Measurements from ENCODE around the gene SIKE1.
"Not testable (repeated sequence)": the region's sequence is repeated elsewhere in the genome, so short reads cannot be mapped to it uniquely, and the experiment has no call there.

Gene SIKE1
- 60.3 to 73.4 (median 61.9) reads per million in 4 donors for total RNA-seq

DNA sequence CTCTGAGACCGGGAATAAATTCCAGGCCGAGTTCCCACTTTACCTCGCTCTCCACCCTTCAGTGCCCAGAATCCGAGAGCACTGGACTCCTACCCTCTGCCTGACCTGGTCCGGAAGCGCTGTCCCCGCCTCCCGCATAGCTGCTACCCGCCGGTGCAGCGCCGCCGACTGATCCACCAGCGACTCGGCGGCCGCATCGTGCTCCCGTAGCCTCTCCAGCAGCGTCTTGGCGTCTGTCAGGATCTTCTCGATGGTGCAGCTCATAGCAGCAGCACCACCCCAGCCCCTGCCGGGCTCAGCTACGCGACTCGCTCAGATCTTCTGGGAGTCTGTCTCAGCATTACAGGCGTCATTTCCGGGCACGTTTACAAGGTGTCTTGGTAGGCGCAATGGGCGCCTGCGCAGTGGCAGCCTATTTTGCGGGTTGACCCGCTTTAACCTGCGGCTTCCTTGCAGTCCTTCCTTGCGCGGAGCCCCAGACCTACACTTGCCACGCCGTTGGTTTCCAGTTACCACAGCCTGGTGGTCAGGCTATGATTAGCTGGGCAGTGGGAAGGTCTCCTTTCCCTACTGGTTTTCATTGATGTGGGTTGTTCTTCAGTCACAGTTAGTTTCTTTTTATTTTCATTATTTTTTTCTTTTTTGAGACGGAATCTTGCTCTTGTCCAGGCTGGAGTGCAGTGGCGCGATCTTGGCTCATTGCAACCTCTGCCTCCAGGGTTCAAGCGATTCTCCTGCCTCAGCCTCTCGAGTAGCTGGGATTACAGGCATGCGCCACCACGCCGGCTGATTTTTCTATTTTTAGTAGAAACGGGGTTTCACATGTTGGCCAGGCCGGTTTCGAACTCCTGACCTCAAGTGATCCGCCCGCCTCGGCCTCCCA lies at the start of gene SIKE1:
Gene SIKE1, minus strand, starts transcription at position 342 of the 883 bp plus-strand sequence. Its CDS starts 78 bp downstream, at position 264.
- peak; percentile 88 to 96 (median 93) for DNase-seq

DNA sequence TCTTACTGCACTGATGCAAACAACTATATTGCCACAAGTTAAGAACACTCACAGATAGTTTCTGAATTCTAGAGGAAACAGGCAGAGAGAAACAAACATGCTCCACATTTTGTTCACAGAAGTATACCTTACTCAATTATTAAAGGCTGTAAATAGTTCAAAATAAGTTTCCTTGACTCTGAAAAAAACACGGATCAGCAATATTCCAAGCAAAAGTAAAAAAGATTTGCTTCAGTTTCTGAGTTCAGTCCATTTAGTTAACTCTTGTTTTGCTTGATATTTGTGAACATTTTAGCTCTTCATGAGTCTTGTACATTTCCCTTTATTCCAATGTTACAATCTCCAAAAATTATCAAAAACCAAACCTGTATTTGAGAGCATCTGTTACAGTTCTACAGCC lies 49.6 kb upstream of the SIKE1 start:
- not testable (repeated sequence) for DNase-seq

DNA sequence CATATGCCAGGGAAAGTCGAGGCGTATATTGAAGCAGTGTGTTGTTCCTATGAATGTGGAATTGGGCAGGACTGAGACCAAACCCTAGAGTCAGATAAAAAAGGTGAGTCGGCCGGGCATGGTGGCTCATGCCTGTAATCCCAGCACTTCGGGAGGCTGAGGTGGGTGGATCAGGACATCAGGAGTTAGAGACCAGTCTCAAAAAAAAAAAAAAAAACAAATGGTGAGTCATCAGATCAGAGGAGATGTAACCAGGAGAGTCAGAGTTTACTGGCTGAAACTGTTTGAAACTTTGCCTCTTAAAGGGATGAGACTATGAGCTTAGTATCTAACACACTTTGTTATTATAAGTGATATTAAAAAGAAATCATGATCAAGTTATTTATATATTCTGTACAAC lies 47.8 kb upstream of the SIKE1 start:
- DNase-seq = no peak

DNA sequence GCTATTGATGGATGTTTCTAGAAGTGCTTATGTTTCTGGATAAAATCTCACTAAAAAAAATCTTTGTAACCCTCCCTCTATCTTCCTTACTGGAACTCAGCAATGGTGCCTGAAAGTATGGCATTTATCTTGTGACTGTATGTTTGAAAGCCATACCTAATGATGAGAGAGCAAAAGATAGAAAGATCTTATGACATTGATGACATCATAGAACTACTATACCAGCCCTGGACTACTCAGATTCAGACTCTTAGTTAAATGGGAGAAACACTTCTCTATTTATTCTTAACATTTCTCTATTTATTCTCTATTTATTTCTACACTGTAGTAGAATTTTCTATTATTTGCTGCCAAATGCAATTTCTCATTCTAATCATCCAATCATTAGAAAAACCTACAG lies 41.5 kb upstream of the SIKE1 start:
- DNase-seq = no peak

DNA sequence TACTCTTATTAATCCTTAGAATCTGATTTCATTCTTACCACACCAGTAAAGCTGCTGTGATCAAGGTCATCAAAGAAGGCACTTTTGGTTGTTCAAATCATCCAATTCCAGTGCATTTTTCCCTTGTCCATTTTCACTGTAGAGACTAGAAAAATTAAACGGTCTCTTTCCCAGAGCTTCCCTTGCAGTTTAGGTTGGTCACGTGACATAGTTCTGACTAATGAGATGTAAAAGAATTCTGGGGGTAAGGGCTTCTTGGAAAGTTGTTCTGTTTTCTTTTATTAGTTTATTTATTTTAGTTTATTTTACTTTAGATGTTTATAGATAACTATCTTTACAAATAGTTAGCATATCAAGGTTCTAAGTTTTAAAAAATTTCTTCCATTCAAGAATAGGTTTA lies 39.9 kb upstream of the SIKE1 start:
- no peak for DNase-seq

DNA sequence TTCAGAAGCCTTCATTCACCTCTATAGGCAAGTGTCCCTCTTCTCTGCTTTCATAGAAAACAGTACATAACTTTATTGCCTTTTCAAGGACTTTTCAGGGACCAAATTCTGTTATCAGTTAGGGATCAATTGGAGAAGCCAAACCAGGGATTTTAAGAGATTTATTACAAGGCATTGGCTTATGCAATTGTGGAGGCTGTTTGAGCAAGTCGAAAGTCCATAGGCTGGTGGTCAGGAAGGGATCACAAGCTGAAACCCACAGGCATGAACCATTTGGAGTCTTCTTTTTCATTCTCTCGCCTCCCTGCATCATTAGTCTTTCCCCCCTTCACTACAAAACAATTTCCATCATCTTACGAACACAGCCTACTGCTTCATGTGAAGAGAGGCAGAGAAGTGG lies 39.4 kb upstream of the SIKE1 start:
- DNase-seq = no peak

DNA sequence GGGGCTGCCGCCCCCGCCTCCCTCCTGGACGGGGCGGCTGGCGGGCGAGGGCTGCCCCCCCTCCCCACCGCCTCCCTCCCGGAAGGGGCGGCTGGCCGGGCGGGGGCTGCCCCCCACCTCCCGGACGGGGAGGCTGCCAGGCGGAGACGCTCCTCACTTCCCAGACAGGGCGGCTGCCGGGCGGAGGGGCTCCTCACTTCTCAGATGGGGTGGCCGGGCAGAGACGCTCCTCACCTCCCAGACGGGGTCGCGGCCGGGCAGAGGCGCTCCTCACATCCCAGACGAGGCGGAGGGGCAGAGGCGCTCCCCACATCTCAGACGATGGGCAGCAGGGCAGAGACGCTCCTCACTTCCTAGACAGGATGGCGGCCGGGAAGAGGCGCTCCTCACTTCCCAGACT lies 24.0 kb upstream of the SIKE1 start:
- not testable (repeated sequence) for DNase-seq

DNA sequence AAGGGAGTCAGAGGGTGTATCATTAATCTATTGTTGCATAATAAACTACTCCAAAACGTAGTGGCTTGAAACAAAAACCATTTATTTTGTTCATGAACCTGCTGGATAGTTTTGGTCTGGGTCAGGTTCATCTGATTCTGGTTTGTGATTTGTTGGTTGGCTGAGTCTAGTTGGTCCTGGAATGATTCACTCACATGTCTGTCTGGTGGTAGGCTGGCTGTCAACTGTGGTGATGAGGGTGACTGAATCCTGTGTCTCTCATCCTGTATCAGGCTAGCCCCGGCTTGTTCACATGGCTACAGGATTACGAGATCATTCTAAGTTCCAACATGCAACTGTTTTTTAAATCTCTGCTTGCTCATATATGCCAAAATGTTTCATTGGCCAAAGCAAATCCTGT lies 22.5 kb upstream of the SIKE1 start:
- no peak for DNase-seq

DNA sequence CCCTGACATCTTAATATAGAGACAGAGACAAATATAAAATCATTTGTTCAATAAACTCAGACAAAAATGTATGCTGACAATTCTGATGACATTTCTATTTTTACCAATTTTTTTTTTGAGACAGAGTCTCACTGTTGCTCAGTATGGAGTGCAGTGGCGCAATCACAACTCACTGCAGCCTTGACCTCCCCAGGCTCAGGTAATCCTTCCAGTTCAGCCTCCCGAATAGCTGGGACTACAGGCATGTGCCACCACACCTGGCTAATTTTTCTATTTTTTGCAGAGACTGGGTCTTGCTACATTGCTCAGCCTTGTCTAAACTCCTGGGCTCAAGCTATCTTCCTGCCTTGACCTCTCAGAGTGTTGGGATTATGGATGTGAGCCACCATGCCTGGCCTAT lies 13.6 kb upstream of the SIKE1 start:
- DNase-seq = no peak

DNA sequence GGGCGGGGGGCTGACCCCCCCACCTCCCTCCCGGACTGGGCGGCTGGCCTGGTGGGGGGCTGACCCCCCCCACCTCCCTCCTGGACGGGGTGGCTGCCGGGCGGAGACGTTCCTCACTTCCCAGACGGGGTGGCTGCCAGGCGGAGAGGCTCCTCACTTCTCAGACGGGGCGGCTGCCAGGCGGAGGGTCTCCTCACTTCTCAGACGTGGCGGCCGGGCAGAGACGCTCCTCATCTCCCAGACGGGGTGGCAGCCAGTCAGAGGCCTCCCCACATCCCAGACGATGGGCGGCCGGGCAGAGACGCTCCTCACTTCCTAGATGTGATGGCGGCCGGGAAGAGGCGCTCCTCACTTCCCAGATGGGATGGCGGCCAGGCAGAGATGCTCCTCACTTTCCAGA lies 10.1 kb upstream of the SIKE1 start:
- DNase-seq = not testable (repeated sequence)

DNA sequence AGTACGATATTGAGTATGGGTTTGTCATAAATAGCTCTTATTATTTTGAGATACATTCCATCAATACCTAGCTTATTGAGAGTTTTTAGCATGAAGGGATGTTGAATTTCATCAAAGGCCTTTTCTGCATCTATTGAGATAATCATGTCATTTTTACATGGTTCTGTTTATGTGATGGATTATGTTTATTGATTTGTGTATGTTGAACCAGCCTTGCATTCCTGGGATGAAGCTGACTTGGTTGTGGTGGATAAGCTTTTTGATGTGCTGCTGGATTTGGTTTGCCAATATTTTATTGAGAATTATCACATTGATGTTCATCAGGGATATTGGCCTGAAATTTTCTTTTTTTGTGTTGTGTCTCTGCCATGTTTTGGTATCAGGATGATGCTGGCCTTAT lies 6.0 kb upstream of the SIKE1 start:
- DNase-seq = not testable (repeated sequence)

DNA sequence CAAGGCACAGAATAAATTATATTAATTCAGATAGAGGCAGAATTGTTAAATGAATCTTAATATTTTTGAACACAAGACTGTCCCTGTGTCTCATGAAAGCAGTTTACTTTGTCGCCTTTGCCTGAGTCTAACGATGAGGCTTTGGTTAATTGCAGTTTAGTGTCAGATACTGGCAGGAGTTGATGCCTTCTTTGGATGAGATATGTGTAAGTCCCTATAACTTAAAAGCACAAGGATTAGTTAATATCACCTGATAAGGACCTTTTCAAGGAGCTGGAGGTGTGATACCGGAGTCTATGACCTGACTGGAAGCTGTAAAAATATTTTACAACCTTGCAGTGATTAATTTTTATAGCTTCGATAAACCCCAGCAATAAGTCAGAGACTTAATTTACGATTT lies 2.0 kb upstream of the SIKE1 start:
- DNase-seq = no peak

DNA sequence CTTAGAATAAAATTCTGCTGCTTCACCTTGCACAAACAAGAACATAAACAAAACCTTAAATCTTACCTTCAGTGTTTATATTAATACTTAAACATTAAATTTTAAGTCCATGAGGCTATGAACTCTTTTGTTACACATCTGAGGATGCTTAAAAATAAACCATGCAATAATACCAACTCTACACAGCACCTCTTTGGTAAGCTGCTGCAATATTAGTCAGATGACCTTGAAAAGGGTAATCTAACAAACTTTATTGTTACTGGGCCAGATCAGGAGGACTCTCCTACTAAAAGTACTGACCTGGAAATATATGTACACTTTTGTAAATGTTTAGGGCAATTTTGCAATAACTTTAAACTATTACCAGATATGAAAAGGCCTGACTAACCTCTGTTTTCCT lies 763 bp downstream of the SIKE1 start:
- DNase-seq = no peak

DNA sequence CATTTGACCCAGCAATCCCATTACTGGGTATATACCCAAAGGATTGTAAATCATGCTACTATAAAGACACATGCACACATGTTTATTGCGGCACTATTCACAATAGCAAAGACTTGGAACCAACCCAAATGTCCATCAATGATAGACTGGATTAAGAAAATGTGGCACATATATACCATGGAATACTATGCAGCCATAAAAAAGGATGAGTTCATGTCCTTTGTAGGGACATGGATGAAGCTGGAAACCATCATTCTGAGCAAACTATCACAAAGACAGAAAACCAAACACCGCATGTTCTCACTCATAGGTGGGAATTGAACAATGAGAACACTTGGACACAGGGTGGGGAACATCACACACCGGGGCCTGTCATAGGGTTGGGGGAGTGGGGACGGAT lies 3.8 kb downstream of the SIKE1 start:
- not testable (repeated sequence) for DNase-seq

DNA sequence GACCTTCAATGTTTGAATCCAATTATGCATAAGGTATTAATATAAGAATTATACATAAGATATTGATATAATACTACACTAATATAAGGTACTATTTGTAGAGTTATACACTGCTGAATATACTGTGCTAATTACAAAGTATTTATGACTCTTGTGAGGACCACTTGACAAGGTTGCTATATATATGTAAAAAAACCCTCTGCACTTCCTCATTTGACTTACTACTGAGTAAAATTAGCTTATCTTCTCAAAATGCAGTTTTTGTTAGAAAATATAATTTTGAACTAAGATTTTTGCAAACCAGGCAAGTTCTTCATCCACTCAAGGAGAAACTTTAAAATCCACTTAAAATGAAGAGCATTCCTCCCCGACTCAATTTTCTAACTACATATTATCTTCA lies 8.5 kb downstream of the SIKE1 start:
- no peak for DNase-seq

DNA sequence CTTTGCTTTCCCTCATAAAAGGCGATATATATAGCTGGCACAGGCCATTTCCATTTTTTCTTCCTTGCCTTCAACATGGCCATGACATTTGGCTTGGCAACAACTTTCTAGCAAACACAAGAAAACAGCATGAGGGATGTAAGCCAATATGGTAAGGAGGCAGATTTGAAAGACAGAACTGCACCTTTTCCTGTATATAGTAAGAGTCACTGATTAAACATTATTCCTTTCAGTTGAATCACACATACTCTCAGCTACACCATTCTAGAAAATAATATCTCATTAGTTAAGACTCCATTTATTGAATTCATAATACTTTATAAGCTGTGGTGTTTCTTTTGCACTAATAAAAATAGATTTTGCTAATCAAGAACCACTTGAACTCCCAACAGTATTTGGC lies 9.5 kb downstream of the SIKE1 start:
- no peak for DNase-seq

DNA sequence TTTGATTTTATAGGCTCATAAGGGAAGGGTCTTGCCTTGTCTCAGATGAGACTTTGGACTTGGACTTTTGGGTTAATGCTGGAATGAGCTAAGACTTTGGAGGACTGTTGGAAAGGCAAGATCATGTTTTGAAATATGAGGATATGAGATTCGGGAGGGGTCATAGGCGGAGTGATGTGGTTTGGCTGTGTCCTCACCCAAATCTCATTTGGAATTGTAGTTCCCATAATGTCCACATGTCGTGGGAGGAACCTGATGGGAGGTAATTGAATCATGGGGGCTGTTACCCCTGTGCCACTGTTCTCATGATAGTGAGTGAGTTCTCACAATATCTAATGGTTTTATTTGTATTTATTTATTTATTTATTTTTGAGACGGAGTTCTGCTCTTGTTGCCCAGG lies 15.8 kb downstream of the SIKE1 start:
- DNase-seq = no peak

DNA sequence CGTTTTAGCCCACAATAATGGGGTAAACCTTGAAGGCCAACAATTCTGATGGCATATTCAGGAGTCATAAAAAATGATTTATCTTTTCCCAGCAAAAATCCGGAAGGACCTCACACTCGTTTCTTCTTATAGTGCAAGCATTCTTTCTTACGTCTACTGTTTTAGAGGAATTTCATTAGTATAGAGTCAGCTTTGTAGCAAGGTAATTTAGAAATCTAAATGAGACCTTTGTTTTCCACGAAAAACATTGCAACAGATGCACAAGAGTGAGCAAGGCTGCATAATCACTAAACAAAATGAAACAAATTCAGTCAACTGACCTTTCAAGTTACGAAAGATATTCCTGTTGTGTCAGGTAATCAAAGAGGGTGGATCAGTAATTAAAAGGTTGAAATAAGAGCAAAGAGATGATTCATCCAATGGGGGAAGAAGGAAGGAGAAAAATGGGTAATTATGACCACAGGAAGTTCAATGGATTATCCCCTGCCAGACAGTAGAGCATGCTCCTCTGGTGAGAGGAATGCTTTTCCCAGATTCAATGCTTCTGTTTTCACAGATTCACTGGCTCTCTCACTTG lies 22.1 kb downstream of the SIKE1 start:
- no peak for DNase-seq

DNA sequence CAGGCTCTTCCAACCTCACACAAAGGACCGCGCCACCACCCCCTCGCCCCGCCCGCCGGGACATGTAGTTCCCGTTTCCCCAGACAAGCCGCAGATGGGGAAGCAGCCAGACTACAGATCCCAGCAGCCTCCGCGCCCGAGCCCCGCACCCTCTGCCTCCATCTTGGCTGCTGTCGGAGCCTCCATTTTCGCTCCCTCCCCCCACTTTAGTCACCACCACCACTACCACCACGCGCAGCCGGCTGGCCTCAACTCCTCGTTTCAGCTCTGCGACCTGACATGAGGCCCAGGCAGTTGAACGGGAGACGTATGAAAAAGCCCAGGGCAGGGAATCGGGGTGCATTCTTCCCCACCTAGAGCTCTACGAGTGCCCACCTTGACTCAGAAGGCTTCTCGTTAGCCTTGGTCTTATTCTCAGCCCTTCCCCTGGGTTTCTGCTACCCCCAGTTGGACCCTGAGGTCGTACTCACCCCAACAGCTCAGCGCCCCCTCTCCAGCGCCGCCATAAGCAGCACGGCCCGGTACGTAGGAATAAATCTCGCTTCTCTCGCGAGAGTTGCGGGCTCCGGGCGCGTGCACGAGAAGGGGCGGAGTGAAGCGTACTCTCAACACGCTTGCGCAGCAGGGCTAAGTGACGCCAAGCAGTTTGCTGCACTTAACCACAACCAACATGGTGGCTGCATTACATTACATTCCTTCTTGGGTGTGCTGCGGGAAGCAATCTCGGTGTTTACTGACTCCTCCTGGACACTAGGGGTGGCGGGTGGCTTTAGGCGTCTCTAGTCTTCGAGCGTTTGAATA lies 22.8 kb downstream of the SIKE1 start, which contains the start of gene CSDE1:
Gene CSDE1, minus strand, starts transcription at position 530 of the 801 bp plus-strand sequence. CDS start 18,094 bp downstream, outside the sequence.
- DNase-seq = peak; percentile 93 to 97 (median 95)

DNA sequence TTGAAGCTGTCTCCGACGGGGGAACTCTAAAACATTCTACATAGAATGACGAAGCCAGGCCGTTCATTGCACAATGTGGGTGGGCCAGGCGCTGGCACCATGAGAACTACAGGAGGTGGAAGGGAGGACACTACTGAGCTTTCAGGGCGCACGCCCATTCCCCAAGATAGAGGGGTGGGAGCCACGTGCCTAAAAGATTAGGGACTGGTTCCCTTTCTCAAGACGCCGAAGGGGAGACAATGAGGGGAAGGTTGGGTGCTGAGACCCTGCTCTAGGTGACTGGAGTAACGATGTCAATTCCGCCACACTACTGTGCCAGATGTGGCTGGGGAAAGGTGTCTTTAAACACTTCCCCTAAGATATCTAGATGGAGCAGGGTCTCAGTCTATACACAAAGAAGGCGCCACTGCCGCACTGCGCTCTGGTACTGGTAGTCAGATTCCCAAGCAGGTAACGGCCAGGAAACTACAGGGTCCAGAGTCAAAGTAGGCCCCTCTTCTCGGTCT lies 23.5 kb downstream of the SIKE1 start:
- no peak for DNase-seq

DNA sequence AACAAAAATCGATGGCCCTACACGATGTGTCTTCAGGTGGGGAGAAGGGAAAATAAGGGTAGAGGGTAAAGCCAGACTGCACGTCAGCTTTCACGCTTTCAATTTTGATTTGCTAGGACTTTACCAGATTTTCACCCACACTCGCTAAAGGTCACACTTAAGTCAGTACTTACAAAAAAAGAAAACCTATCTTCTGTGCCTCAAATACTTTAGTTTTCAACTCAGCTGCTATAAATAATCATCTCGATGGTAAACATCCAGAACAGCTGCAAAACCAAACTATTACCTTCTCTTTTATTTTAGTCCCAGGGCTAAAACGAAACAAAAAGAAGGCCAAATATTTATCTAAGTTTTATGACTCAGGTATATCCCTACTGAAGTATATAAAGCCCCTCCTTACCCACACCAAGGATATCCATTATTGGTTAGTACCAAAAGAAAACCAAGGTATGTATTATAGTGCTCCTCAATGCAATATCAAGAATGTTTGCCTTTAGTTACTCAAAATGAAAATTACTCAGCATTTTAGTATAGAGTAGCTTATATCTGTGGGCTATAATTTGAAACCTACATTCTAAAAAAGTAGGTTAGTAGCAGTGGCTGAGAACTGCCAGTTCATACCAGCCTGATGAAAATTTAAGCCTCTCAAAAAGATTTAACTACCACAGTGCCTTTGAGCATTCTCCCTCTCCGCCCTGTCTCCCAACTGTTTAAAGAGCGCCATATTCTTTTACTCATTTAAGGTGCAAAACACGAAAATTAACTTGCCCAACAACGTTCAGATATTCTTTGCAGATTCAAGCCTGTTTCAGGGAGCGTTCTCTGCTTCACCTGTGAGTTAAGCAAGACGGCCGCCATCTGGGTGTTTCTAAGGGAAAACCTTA lies 24.2 kb downstream of the SIKE1 start:
- no peak for DNase-seq
